ENCODE results near the gene DDX3X.
"Not testable (repeated sequence)": the region's sequence is repeated elsewhere in the genome, so short reads cannot be mapped to it uniquely, and the experiment has no call there.

DDX3X gene

DNA sequence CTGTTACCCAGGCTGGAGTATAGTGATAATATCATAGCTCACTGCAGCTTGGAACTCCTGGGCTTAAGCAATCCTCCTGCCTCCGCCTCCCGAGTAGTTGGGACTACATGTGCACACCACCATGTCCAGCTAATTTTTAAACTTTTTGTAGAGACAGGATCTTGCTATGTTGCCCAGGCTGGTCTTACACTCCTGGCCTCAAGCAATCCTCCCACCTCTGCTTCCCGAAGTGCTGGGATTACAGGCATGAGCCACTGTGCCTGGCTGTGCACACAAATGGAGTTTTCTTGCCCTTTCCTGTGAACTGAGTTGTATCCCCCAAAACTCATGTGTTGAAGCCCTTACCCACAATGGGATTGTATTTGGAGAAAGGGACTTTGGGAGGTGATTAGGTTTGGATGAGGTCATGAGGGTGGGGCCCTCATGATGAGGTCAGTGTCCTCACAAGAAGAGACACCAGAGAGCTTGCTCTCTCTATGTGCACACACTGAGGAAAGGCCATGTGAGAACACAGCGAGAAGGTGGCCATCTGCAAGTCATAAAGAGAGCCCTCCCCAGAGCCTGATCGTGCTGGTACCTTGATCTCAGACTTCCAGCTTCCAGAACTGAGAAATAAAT is 40.1 kb downstream of the DDX3X start:
- no peak for DNase-seq

DNA sequence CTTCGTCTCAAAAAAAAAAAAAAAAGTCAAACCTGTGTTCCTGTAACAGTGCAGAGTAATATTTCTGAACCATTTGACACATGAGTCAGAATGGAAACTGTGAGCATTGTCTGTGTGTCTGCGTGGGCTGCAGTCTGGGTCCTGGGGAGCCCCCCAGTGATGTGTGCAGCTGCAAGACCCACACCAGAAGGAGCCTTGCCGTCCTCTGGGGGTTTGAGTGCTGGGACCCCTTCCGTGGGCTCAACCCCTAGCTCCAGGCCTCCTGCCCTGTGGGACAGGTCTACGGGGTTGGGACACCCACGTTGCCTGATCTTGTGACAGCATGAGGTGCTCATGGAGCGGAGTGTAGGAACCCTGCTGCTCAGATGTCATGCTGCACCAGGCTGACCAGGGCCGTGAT is 43.7 kb downstream of the DDX3X start:
- no peak for DNase-seq

GRCh38 chrX:41381685-41382084 is 47.7 kb downstream of the DDX3X start:
- DNase-seq: no peak

- DNase-seq: no peak
Observed at GRCh38 chrX:41382714-41383645, 49.0 kb downstream of the DDX3X start.

GRCh38 chrX:41384051-41384705 is 50.2 kb downstream of the DDX3X start:
- DNase-seq: no peak

DNA sequence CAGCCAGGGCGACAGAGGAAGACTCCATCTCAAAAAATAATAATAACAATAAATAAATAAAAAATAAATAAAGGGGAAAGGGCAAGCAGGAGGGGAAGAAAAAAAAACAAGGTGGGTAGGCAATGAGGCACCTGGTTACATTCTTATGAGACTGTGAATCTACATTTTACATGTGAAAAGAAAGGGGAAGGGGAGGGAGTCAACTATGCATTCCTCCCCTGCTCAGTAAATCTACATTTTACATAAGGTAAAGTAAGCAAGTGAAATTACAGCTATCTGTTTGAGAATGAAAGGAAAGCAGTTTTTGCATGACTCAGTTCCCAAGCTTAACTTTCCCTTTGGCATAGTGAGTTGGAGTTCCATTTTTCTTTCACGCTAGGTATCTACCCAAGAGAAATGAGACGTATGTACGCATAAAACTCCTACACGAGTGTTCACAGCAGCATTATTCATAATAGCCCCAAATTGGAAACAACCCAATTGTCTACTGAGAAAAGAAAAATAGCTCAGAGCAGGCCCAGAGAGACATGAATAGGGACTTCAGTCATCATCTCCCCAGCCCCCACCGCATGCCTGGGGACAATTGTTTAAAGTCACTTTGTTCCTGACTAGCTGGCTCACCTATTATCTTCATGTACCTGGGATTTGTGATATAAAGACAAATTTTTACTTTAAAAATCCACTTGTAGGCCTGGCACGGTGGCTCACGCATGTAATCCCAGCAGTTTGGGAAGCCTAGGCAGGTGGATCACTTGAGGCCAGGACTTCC is 52.4 kb downstream of the DDX3X start:
- DNase-seq: no peak

DNA sequence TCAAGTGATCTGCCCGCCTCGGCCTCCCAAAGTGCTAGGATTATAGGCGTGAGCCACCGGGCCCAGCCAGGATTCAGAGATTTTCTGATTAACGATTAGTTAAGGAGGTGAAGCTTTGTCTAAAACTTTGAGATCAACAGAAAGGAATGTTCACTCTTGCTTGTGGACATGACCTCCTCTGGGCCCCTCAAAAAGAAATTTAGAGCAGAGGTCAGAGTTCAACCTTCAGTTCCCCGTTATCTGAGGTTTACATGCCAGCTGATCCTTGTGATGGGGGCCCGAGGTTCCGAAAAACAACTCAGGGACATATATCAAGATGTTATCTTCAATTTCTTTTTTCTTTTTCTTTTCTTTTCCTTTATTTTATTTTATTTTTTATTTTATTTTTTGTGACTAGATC is 54.6 kb downstream of the DDX3X start:
- no peak for DNase-seq

- DNase-seq: no peak
Observed at GRCh38 chrX:41389311-41389888, 55.4 kb downstream of the DDX3X start.

- not testable (repeated sequence) for DNase-seq
Observed at GRCh38 chrX:41390576-41390975, 56.6 kb downstream of the DDX3X start.

DNA sequence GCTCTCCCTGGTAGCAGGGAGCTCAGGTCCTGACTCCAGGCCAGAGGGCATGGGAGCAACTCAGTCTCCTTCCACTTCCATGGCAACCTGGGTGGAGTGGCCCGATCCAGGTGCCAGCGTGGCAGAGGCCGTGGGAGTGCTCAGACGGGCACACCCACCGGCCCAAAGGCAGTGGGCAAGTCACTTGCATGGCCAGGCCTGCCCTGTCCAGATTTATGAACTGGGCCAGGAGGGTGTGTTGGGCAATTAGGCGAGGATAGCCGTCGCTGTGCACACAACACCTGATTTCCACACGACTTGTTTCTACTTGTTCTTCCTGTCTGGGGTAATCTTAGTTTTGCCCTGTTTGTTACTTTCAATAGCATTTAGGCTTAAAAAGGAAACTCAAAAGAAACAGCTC is 57.6 kb downstream of the DDX3X start:
- no peak for DNase-seq

DNA sequence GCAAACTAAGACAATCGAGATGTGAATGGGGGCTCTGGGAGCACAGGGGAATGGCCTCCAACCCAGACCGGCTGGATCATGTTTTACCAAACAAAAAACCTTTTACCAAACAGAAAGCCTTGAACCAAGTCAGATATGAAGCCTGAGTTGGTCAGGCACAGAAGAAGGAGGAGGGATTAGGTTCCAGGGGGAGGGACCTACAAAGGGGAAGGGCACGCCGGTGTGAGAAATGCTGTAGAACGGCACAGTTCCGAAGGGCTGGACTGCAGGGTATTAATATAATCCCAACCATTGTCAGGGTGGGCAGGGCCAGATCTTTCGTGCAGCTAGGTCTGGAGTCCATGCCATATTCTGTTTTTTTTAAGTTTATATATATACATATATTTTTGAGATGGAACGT is 60.3 kb downstream of the DDX3X start:
- DNase-seq: no peak

DNA sequence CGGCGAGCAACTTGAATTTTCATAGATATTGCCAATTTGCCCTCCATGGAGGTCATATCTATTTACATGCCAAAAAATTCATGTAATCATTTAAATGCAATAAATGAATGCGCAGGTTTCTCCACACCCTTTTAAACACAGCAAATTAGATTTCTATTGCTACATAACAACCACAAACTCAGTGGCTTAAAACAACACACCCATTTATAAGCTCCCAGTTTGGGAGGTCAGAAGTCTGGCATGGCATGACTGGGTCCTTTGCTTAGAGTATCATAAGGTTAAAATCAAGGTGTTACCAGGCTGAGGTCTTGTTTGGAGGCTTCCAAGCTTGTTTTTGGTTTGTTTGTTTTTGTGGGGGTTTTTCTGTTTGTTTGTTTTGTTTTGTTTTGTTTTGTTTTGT is 63.3 kb downstream of the DDX3X start:
- DNase-seq: no peak

GRCh38 chrX:41397768-41398167 is 63.8 kb downstream of the DDX3X start:
- no peak for DNase-seq

DNA sequence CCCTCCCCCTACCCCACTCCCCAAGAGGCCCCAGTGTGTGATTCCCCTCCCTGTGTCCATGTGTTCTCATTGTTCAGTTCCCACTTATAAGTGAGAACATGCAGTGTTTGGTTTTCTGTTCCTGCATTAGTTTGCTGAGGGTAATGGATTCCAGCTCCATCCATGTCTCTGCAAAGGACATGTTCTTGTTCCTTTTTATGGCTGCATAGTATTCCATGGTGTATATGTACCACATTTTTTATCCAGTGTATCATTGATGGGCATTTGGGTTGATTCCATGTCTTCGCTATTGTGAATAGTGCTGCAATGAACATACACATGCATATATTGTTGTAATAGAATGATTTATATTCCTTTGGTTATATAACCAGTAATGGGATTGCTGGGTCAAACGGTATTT is 68.6 kb downstream of the DDX3X start:
- DNase-seq: not testable (repeated sequence)

- no peak for DNase-seq
Observed at GRCh38 chrX:41405551-41405950, 71.6 kb downstream of the DDX3X start.

DNA sequence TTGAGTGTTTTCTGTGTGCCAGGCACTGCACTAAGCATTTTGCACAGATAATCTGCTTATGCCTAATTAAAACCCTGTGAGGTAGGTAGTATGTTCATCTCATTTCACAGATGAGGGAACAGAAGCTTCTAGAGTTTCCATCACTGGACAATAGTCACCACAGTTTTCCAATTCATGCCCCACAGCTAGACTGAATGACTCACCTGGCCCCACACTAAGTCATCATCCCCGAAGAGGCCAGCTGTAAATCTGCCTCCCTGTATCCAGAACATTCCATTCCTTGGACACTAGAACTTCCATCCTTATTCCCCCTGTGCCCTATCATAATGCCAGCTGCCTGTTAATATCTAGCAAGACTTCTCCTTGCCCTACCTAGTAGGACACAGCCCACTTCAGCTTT is 72.2 kb downstream of the DDX3X start:
- DNase-seq: no peak

- no peak for DNase-seq
Observed at GRCh38 chrX:41407816-41408215, 73.9 kb downstream of the DDX3X start.

- DNase-seq: no peak
Observed at GRCh38 chrX:41408576-41408975, 74.6 kb downstream of the DDX3X start.

DNA sequence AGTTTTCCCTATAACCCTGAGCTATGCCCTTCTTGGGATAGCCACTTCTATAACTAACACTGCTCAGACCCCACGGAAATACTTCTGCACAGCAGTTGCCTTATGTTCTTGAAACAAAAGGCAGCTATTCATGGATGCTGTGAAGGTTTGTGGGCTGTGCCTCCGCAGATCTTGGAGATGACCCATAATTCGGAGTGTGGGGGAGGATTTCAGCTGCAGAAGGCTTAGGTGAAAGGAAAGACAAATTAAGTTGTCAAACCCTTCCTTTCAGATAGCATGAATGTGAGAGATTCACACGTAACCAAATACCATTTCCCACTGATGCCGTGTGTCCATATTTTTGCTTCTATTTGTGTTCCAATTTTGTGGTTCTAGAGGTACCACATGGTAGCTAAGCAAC is 75.0 kb downstream of the DDX3X start:
- DNase-seq: no peak

DNA sequence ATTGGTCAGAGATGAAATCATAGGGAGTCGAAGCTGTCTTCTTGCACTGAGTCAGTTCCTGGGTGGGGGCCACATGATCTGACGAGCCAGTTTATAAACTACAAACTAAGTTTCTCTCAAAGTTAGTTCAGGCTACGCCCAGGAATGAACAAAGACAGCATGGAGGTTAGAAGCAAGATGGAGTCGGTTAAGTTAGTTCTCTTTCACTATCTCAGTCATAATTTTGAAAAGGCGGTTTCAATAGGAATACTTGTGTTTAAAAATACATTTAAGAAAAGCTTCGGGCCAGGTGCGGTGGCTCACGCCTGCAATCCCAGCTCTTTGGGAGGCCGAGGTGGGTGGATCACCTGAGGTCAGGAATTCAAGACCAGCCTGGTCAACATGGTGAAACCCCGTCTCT is 77.3 kb downstream of the DDX3X start:
- not testable (repeated sequence) for DNase-seq

DNA sequence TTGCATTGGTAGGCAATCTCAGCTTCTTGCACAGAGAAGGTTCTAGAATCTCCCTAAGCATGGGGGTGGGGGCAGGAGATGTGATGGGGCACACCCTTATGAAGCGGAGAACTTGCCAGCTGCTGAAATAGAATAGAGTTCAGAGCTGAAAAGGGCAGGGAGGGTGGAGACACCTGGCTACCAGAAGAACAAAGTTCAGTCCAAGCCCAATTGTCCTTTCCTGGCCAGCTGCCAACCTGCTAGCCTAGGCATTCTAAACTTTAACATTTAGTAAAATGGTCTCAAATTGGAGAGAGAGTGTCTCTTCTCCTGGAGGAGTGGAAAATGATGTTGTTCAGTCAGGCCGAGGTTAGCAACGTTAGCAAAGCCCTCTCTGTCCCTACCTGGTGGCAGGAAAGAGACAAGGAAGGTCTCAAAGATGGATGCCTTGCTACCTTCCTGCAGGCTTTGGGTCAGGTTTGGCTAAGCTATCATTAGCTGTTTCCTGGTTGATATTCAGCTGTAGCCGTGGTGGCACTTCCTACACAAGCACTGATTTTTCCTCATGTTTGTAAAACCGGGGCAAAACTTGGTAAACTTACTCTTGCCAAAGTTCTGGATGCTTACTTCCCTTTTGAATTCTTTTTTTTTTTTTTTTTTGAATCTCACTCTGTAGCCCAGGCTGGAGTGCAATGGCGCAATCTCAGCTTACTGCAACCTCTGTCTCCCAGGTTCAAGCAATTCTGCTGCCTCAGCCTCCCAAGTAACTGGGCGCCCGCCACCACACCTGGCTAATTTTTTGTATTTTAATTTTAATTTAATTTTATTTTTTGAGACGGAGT is 78.5 kb downstream of the DDX3X start:
- DNase-seq: no peak
